ENCODE measurements around the gene CLIP4. TPM values are rescaled to one million over a fixed set of nuclear protein-coding genes. Genes with fewer than 3 reads are reported as not detected.
"Not testable (repeated sequence)": the region's sequence is repeated elsewhere in the genome, so short reads cannot be mapped to it uniquely, and the experiment has no call there.

CLIP4 gene
- total and polyA plus RNA-seq, 4 donors, result 15.1 to 30.1 (median 23.1) TPM

DNA sequence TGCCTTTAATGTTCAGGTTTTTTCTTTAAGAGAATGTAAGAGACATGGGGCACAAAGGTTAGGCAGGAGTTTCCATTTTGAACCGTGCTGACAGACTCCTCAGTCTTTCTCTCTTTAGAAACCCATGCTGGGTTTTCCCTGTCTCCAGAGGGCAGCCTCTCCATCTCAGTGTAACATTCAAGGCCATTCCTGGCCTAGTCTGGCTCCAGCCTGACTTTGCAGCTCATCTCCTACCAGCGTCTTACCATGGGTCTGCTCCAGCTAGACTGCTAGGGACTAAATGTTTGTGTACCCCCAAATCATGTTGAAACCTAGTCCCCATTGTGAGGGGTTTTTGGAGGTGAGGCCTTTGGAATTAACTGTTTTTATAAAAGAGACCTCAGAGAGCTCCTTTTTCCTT is 9.8 kb upstream of the CLIP4 start:
- 62 to 77% methylated on average over 2 of the region's 2 CpGs for WGBS, 2 donors
- ATAC-seq (ENCODE audit: insufficient read depth, low FRiP score), result no peak

GRCh38 chr2:29106256-29106655 is 9.0 kb upstream of the CLIP4 start:
- H3K36me3 ChIP-seq (ENCODE audit: control insufficient read depth in 4 of 4, insufficient read depth in 4 of 4, low read length in 4 of 4), result no peaks in the 10 kb centered on the region
- H3K27me3 ChIP-seq (ENCODE audit: control insufficient read depth in 3 of 3, insufficient read depth in 3 of 3, low read length in 2 of 3), result no peaks in the 10 kb centered on the region
- H3K9ac ChIP-seq (ENCODE audit: insufficient read depth in 1 of 2, low read length in 2 of 2), result no peak overlapping the region
- 80 to 89% methylated on average over 3 of the region's 3 CpGs for WGBS, 2 donors
- no peaks in the 10 kb centered on the region for H3K9me3 ChIP-seq (ENCODE audit: control insufficient read depth in 4 of 4, insufficient read depth in 3 of 4, low read length in 3 of 4)
- ATAC-seq (ENCODE audit: insufficient read depth, low FRiP score) (no peak), DNase-seq (no peak)
- TF ChIP-seq, protein P1, sequence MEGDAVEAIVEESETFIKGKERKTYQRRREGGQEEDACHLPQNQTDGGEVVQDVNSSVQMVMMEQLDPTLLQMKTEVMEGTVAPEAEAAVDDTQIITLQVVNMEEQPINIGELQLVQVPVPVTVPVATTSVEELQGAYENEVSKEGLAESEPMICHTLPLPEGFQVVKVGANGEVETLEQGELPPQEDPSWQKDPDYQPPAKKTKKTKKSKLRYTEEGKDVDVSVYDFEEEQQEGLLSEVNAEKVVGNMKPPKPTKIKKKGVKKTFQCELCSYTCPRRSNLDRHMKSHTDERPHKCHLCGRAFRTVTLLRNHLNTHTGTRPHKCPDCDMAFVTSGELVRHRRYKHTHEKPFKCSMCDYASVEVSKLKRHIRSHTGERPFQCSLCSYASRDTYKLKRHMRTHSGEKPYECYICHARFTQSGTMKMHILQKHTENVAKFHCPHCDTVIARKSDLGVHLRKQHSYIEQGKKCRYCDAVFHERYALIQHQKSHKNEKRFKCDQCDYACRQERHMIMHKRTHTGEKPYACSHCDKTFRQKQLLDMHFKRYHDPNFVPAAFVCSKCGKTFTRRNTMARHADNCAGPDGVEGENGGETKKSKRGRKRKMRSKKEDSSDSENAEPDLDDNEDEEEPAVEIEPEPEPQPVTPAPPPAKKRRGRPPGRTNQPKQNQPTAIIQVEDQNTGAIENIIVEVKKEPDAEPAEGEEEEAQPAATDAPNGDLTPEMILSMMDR (IDR thresholded peaks at IDR 0.05; ENCODE audit: control extremely low read depth, extremely low read depth), result no peak
- H3K27ac ChIP-seq (ENCODE audit: low read depth in 1 of 2, low read length in 1 of 2), result no peak overlapping the region
- H3K4me3 ChIP-seq, result no peak overlapping the region
- peaks cover 0 to 2% (median 0%) of the 10 kb centered on the region in 5 donors for H3K4me1 ChIP-seq (ENCODE audit: control insufficient read depth in 5 of 5, insufficient read depth in 5 of 5, low read length in 5 of 5)

More for the DNA sequence above, 9.8 kb upstream of the CLIP4 start:
- no peak overlapping the region for H3K9ac ChIP-seq (ENCODE audit: insufficient read depth in 1 of 2, low read length in 2 of 2)
- H3K27me3 ChIP-seq (ENCODE audit: control insufficient read depth in 3 of 3, insufficient read depth in 3 of 3, low read length in 2 of 3), result no peaks in the 10 kb centered on the region
- no peaks in the 10 kb centered on the region for H3K9me3 ChIP-seq (ENCODE audit: control insufficient read depth in 4 of 4, insufficient read depth in 3 of 4, low read length in 3 of 4)
- H3K27ac ChIP-seq (ENCODE audit: low read depth in 1 of 2, low read length in 1 of 2), result no peak overlapping the region
- H3K4me3 ChIP-seq, result no peak overlapping the region
- no peaks in the 10 kb centered on the region for H3K36me3 ChIP-seq (ENCODE audit: control insufficient read depth in 4 of 4, insufficient read depth in 4 of 4, low read length in 4 of 4)
- TF ChIP-seq, protein P1 (IDR thresholded peaks at IDR 0.05; ENCODE audit: control extremely low read depth, extremely low read depth), result no peak
- no peak for DNase-seq
- H3K4me1 ChIP-seq (ENCODE audit: control insufficient read depth in 5 of 5, insufficient read depth in 5 of 5, low read length in 5 of 5), result peaks cover 0 to 2% (median 0%) of the 10 kb centered on the region in 5 donors

- Histone ChIP-seq H3K4me3 (no peak overlapping the region), H3K36me3 (ENCODE audit: control insufficient read depth in 4 of 4, insufficient read depth in 4 of 4, low read length in 4 of 4) (no peaks in the 10 kb centered on the region), H3K9me3 (ENCODE audit: control insufficient read depth in 4 of 4, insufficient read depth in 3 of 4, low read length in 3 of 4) (no peaks in the 10 kb centered on the region), H3K27ac (ENCODE audit: low read depth in 1 of 2, low read length in 1 of 2) (no peak overlapping the region), H3K27me3 (ENCODE audit: control insufficient read depth in 3 of 3, insufficient read depth in 3 of 3, low read length in 2 of 3) (no peaks in the 10 kb centered on the region), H3K4me1 (ENCODE audit: control insufficient read depth in 5 of 5, insufficient read depth in 5 of 5, low read length in 5 of 5) (peaks cover 0 to 2% (median 0%) of the 10 kb centered on the region in 5 donors), H3K9ac (ENCODE audit: insufficient read depth in 1 of 2, low read length in 2 of 2) (no peak overlapping the region)
- no peak for DNase-seq
- ATAC-seq (ENCODE audit: insufficient read depth, low FRiP score), result no peak
- TF ChIP-seq, protein P1 (IDR thresholded peaks at IDR 0.05; ENCODE audit: control extremely low read depth, extremely low read depth), result no peak
- WGBS, 2 donors, result 66 to 74% methylated on average over 2 of the region's 2 CpGs
Observed at GRCh38 chr2:29106980-29107388, 8.2 kb upstream of the CLIP4 start.

GRCh38 chr2:29107547-29107946 is 7.7 kb upstream of the CLIP4 start:
- 87 to 97% methylated on average over 3 of the region's 3 CpGs for WGBS, 2 donors
- H3K9me3 ChIP-seq (ENCODE audit: control insufficient read depth in 4 of 4, insufficient read depth in 3 of 4, low read length in 3 of 4), result not testable (repeated sequence)

More at GRCh38 chr2:29107547-29107946, 7.7 kb upstream of the CLIP4 start:
- DNase-seq; H3K27me3 ChIP-seq (ENCODE audit: control insufficient read depth in 3 of 3, insufficient read depth in 3 of 3, low read length in 2 of 3); H3K27ac ChIP-seq (ENCODE audit: low read depth in 1 of 2, low read length in 1 of 2); ATAC-seq (ENCODE audit: insufficient read depth, low FRiP score); H3K36me3 ChIP-seq (ENCODE audit: control insufficient read depth in 4 of 4, insufficient read depth in 4 of 4, low read length in 4 of 4); H3K4me1 ChIP-seq (ENCODE audit: control insufficient read depth in 5 of 5, insufficient read depth in 5 of 5, low read length in 5 of 5); H3K9ac ChIP-seq (ENCODE audit: insufficient read depth in 1 of 2, low read length in 2 of 2); H3K4me3 ChIP-seq: not testable (repeated sequence)
